Activated CD8-positive, alpha-beta T cell treated with anti-CD3 and anti-CD28 coated beads for 36 hours (primary cell): ENCODE data around the gene TLE3. TPM values are rescaled to one million over a fixed set of nuclear protein-coding genes. Genes with fewer than 3 reads are reported as not detected.

Experiments used
- ATAC-seq: fragments of 200-7000 bp; cut with Tn5 transposase; one replicate; pipeline ENCODE4 v1.10.0; 2021; ENCODE audit warnings: mild to moderate bottlenecking, moderate library complexity
- CTCF ChIA-PET: fragments of 350-600 bp; sonication (Branson Sonifier 250); formaldehyde crosslinking; loops from one replicate; lab custom pipeline; 2021; ENCODE audit warnings: antibody characterized with exemption; lab: Charles Lee
- POLR2A ChIA-PET: fragments of 350-600 bp; sonication (Branson Sonifier 250); formaldehyde crosslinking; loops from one replicate; lab custom pipeline; 2021; ENCODE audit warnings: antibody characterized with exemption; lab: Charles Lee
- DNase-seq: peaks from one replicate; pipeline ENCODE4 v3.0.0-alpha.2; 2020
- H3K27ac Mint-ChIP-seq: one replicate; pipeline ENCODE4 v1.8.0; 2021; ENCODE audit warnings: mild to moderate bottlenecking, mixed read lengths
- H3K27me3 Mint-ChIP-seq: one replicate; pipeline ENCODE4 v1.8.0; 2021; ENCODE audit warnings: mixed read lengths
- H3K36me3 Mint-ChIP-seq: one replicate; pipeline ENCODE4 v1.8.0; 2021; ENCODE audit warnings: low read depth, mixed read lengths
- H3K4me1 Mint-ChIP-seq: one replicate; pipeline ENCODE4 v1.8.0; 2021; ENCODE audit warnings: low read depth, mixed read lengths
- H3K4me3 Mint-ChIP-seq: one replicate; pipeline ENCODE4 v1.8.0; 2021; ENCODE audit warnings: mild to moderate bottlenecking, moderate library complexity, mixed read lengths
- H3K9me3 Mint-ChIP-seq: one replicate; pipeline ENCODE4 v1.8.0; 2021; ENCODE audit warnings: mixed read lengths
- intact Hi-C: fragments of 100-400 bp; cut with micrococcal nuclease; formaldehyde crosslinking; loops from one replicate; pipeline ENCODE4 v1.10.0; 2022
- total RNA-seq, 2 experiments: library from RNA; stranded (reverse); gene quantifications; one replicate each; pipeline ENCODE4 v1.2.3, GENCODE V29; 2021
- TF ChIP-seq, protein P1 (sequence below): fragments of 200-600 bp; IDR thresholded peaks from one replicate; pipeline ENCODE4 v1.8.0; 2022; ENCODE audit warnings: antibody characterized with exemption, mild to moderate bottlenecking

Gene TLE3
- total RNA-seq, 2 experiments from 2014 or later = 48.4 to 64.2 TPM

DNA sequence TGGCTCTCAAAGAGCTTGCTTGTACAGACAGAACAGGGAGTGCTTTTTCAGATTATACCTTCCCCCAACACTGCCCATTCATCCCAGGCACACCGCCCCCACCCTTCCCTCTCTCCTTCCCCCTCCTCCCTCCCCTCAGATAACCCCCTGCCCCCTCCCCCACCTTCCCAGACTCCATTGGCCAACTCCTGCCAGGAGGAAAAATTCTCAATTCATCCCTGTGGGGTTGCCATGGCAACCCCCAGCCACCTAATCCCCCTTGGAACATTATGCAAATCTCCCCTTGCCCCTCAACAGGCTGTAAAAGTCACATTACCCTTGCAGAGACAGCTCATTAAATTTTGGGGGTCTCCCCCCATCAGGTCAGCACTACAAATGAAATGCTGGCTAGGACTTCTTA lies 14.3 kb downstream of the TLE3 start:
- Mint-ChIP-seq H3K4me3 (no peak overlapping the region), H3K4me1 (peaks cover 65% of the 10 kb centered on the region), H3K9me3 (no peaks in the 10 kb centered on the region), H3K27me3 (no peaks in the 10 kb centered on the region), H3K36me3 (peaks cover 68% of the 10 kb centered on the region), H3K27ac (no peak overlapping the region)
- TF ChIP-seq, protein P1, sequence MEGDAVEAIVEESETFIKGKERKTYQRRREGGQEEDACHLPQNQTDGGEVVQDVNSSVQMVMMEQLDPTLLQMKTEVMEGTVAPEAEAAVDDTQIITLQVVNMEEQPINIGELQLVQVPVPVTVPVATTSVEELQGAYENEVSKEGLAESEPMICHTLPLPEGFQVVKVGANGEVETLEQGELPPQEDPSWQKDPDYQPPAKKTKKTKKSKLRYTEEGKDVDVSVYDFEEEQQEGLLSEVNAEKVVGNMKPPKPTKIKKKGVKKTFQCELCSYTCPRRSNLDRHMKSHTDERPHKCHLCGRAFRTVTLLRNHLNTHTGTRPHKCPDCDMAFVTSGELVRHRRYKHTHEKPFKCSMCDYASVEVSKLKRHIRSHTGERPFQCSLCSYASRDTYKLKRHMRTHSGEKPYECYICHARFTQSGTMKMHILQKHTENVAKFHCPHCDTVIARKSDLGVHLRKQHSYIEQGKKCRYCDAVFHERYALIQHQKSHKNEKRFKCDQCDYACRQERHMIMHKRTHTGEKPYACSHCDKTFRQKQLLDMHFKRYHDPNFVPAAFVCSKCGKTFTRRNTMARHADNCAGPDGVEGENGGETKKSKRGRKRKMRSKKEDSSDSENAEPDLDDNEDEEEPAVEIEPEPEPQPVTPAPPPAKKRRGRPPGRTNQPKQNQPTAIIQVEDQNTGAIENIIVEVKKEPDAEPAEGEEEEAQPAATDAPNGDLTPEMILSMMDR = no peak
- DNase-seq = no peak
- POLR2A ChIA-PET = interaction anchor here (1.0 to 6.1 kb wide), 3 partner anchors 9 to 13 kb away, joined by 3 to 33 read pairs (median 4); partner anchors contain the start of gene TLE3
- no peak for ATAC-seq
- CTCF ChIA-PET = interaction anchor here (1.2 kb wide), 1 partner anchor 15 kb away, joined by 3 read pairs; no protein-coding TSS in a partner anchor
- intact Hi-C loops = no loop called here

DNA sequence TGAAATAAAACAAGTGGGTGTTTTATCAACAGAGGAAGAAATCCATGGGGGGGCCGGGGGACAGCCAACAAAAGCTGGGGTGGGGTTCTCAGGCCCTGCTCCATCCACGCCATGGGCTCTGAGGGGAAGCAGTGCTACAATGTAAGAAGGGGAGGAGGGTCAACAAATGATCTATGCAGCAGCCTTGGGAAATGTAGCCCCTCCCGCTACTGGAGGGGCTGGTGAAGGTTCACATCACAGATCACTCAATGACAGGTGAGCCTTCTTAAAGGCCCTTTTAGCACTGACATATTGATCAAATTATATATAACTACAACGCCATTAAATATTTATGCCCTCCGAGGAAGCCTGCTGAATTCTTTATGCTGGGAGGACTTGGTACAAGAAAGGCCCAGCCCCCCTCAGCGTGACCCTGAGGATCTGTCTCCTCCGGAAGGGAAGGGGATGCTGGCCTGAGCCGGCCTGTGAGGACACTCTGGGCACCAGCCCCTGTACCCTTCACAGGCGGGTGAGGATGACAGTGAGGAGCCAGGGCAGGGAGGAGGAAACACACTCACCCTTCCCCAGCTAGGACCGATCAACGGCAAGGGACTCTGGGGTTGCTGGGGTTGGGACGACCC lies 15.3 kb downstream of the TLE3 start:
- ChIA-PET CTCF (interaction anchor here (1.2 kb wide), 1 partner anchor 14 kb away, joined by 3 read pairs; no protein-coding TSS in a partner anchor), POLR2A (interaction anchor here (0.8 to 6.1 kb wide), 3 partner anchors 9 to 46 kb away, joined by 3 to 33 read pairs (median 3); partner anchors contain the start of gene TLE3)
- Mint-ChIP-seq H3K4me3 (no peak overlapping the region), H3K27me3 (no peaks in the 10 kb centered on the region), H3K4me1 (peaks cover 61% of the 10 kb centered on the region), H3K36me3 (peaks cover 67% of the 10 kb centered on the region), H3K27ac (no peak overlapping the region), H3K9me3 (no peaks in the 10 kb centered on the region)
- TF ChIP-seq, protein P1 = no peak
- intact Hi-C loops = no loop called here
- ATAC-seq = no peak
- no peak for DNase-seq

DNA sequence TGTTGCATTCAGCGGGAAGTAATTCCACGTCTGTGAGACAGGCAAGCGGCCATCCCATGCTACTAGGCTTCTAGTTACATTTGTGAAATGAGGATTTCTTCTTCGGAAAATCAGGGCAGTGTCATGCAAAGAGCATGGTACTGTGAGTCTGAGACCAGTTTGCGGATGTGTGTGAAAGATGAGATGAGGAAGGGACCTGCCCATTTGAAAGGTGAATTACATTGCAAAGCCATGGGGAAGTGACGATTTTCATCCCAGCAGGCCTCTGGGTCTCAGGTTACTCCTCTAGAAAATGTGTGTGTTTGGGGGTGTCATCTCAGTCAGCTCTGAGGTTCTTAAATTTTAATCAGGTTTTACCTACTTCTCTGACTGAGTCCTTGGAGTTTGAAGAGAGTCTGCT lies 16.1 kb downstream of the TLE3 start:
- H3K27ac Mint-ChIP-seq = no peak overlapping the region
- no peaks in the 10 kb centered on the region for H3K9me3 Mint-ChIP-seq
- no peak for DNase-seq
- ATAC-seq = no peak
- intact Hi-C loops = no loop called here
- POLR2A ChIA-PET = interaction anchor here (6.1 kb wide), 1 partner anchor 15 kb away, joined by 33 read pairs; the partner anchor contains the start of gene TLE3
- peaks cover 56% of the 10 kb centered on the region for H3K4me1 Mint-ChIP-seq
- TF ChIP-seq, protein P1 = no peak
- no peak overlapping the region for H3K4me3 Mint-ChIP-seq
- H3K36me3 Mint-ChIP-seq = peaks cover 59% of the 10 kb centered on the region
- CTCF ChIA-PET = no interaction called here
- no peaks in the 10 kb centered on the region for H3K27me3 Mint-ChIP-seq

DNA sequence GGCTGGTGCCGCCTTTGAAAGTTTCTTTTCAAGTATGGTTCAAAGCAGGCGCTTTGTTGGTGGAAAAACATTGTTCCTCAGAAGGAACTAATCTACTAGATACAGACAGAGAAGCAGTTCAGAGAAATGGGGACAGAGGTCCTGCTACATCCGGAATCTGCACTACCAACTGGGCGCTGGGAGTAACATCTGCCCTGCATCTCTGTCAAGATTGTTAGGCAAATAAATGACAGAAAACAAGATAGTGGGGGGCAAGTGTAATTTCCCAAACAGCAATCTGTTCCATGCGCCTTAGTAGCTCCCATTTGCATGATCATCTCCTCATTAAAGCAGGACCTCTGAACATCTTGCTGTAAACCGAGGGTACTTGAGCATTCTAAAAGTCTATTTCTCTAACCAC lies 17.4 kb downstream of the TLE3 start:
- peaks cover 43% of the 10 kb centered on the region for H3K4me1 Mint-ChIP-seq
- POLR2A ChIA-PET = interaction anchor here (6.1 kb wide), 1 partner anchor 16 kb away, joined by 33 read pairs; the partner anchor contains the start of gene TLE3
- no peak overlapping the region for H3K27ac Mint-ChIP-seq
- ATAC-seq (no peak), DNase-seq (no peak)
- no peak overlapping the region for H3K4me3 Mint-ChIP-seq
- H3K36me3 Mint-ChIP-seq = peaks cover 51% of the 10 kb centered on the region
- intact Hi-C loops = no loop called here
- H3K27me3 Mint-ChIP-seq = no peaks in the 10 kb centered on the region
- CTCF ChIA-PET = interaction anchor here (1.3 kb wide), 1 partner anchor 10 kb away, joined by 3 read pairs; no protein-coding TSS in a partner anchor
- H3K9me3 Mint-ChIP-seq = no peaks in the 10 kb centered on the region
- TF ChIP-seq, protein P1 = no peak

DNA sequence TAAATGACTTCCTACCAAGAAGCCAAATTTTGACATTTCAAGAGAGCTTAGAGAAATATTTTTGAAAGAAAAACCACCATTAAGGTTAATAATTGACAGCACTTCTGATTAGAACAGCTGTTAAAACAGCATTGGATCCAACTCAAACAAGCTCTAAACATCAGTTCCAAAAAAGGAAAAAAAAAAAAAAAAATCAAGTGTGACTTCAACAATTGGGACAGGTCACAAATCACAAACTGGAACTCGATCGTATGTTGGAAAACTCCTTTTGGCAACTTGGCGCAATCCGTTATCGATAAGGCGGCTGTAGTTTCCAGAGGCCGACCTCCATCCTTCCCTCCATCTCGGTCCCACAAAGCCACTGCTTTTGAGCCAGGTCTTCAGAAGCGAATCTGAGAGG lies 17.8 kb downstream of the TLE3 start:
- H3K36me3 Mint-ChIP-seq = peaks cover 49% of the 10 kb centered on the region
- peaks cover 38% of the 10 kb centered on the region for H3K4me1 Mint-ChIP-seq
- intact Hi-C loops = no loop called here
- no peak overlapping the region for H3K4me3 Mint-ChIP-seq
- H3K9me3 Mint-ChIP-seq = no peaks in the 10 kb centered on the region
- POLR2A ChIA-PET = interaction anchor here (6.1 kb wide), 1 partner anchor 16 kb away, joined by 33 read pairs; the partner anchor contains the start of gene TLE3
- H3K27me3 Mint-ChIP-seq = no peaks in the 10 kb centered on the region
- CTCF ChIA-PET = interaction anchor here (1.3 kb wide), 1 partner anchor 11 kb away, joined by 3 read pairs; no protein-coding TSS in a partner anchor
- DNase-seq = no peak
- TF ChIP-seq, protein P1 = no peak
- ATAC-seq = no peak
- no peak overlapping the region for H3K27ac Mint-ChIP-seq
